GM15510 (cell line): ENCODE data around the gene DDA1.

Experiments used
- POLR2A ChIP-seq: IDR thresholded peaks from 3 replicates; pipeline ENCODE4 v1.6.1; 2011; ENCODE audit warnings: borderline replicate concordance; ENCODE audit not compliant: insufficient read length; ENCODE audit errors: extremely low read depth

Gene DDA1

DNA sequence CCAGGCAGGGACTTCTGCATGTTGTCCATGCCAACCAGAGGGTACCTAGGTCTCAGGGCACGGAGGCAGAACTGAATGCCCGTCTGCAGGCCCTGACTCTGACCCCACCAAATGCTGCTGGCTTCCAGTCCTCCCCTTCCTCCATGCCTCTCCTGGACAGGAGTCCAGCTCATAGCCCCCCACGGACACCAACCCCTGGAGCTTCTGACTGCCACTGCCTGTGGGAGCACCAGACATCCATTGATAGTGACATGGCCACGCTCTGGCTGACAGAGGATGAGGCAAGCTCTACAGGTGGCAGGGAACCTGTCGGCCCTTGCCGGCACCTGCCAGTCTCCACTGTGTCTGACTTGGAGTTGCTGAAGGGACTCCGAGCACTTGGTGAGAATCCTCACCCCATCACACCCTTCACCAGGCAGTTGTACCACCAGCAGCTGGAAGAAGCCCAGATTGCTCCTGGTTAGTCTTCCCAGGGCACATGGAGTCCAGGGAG, 25.8 kb upstream of the DDA1 start:
- TF ChIP-seq POLR2A = no peak

DNA sequence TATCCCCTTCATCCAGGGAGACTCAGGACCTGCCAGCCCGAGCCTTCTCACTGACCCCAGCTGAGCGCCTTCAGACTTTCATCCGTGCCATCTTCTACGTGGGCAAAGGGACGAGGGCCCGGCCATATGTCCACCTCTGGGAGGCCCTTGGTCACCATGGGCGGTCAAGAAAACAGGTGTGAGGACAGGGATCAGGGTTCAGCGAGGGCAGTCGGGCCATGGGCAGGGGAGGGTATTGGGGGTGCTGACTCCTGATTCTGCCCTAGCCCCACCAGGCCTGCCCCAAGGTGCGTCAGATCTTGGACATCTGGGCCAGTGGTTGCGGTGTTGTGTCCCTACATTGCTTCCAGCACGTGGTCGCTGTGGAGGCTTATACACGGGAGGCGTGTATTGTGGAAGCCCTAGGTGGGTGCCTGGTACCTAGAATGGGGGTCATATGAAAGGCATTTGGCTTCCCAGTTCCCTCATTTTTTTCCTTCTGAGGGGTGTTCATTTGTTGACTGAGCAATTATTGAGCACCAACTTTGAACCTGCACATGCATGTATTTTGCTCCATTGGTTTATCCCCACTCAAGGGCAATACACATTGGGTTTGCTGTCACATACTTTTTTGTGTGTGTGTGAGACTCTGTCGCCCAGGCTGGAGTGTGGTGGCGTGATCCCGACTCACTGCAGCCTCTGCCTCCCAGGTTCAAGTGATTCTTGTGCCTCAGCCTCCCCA, 23.8 kb upstream of the DDA1 start:
- no peak for TF ChIP-seq POLR2A

DNA sequence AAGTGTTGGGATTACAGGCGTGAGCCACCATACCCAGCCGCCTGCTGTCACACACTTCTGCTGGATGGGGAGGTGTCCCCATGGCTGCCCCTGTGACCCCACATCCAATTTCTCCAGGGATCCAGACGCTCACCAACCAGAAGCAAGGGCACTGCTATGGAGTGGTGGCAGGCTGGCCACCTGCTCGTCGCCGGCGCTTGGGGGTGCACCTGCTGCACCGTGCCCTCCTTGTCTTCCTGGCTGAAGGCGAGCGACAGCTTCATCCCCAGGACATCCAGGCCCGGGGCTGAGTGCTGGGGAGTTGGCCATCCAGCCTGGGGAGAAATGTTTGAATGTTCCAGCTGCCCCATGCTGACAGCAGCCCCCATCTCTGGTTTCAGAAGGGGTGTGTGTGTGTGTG, 23.1 kb upstream of the DDA1 start:
- TF ChIP-seq POLR2A = no peak

DNA sequence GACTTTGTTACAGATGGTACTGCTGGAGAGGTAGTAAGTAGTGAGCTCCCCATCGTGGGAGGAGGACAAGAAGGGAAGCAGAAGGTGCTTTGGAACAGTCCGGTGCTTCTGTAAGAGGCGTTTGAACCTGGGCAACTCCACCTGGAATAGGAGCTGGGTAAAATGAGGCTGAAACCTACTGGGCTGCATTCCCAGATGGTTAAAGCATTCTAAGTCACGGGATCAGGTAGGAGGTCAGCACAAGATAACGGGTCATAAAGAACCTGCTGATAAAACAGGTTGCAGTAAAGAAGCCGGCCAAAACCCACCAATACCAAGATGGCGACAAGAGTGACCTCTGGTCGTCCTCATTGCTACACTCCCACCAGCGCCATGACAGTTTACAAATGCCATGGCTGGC, 22.6 kb upstream of the DDA1 start:
- TF ChIP-seq POLR2A = no peak

DNA sequence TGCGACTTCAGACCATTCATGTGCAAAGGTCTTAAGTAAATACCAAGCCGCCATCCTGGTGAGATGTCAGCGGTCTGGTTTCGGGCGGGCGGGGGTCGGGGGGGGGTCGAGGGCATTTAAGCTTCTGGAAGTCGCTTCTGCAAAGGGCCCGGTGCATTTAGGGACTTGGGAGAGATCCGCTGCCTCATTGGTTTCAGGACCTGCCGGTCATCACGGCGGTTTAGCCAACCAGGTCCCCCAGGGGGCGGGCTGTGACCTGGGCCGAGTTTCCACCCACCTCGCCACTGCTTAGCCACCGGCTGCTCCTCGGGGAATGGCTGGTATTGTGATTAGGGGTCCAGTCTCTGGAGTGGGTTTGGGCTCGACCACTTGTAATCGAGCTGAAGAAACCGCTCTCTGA, 19.9 kb upstream of the DDA1 start:
- TF ChIP-seq POLR2A = no peak

DNA sequence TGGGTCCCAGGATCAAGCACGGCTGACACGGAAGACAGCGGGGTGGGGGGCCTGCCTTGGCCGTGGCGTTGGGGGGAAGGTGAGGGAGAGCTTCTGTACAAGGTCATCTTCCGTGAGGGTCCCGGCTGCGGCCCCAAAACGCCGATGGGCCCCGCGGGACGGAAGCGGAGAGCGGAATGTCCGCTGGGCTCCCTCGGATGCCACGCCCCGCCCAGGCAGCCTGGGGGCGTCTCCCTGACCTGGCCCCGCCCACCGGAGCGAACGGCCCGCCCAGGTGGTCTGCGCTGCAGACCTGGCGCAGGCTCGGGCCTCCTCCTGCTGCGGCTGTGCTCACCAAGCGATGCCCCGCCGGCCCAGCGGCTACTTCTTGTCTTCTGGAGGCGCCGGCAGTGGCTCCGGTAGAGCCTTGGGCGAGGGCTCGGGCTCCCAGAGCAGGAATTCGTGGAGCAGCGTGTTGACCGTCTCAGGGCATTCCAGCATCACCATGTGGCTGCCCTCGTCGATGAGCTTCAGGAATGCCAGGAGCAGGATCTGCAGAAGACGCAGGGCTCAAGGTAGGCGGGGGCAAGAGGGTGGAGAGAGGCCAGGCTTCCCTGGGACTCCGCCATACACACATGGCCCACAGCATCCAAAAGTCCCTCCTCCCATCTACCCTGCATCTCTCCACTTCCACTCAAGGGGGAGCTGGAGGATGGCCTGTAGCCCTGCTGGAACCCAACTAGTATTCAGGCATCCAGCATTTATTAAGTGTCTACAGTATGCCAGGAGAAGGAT, 16.9 kb upstream of the DDA1 start:
- TF ChIP-seq POLR2A = peak; percentile 64

DNA sequence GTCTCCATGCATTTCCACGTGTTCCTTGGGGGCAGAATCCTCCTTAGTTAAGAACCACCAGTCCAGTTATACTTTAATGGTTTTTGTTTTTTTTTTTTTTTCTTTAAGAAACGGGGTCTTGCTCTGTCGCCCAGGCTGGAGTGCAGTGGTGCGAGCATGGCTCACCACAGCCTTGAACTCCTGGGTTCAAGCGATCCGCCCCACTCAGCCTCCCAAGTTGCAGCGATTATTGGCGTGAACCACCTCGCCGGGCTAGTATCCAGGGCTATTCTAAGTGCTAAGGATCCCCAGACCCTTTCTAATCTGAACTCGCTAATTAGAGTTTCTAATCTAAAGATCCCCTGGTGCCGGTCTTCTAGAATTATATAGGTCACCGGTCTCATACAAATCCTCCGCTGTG, 15.8 kb upstream of the DDA1 start:
- TF ChIP-seq POLR2A = no peak

DNA sequence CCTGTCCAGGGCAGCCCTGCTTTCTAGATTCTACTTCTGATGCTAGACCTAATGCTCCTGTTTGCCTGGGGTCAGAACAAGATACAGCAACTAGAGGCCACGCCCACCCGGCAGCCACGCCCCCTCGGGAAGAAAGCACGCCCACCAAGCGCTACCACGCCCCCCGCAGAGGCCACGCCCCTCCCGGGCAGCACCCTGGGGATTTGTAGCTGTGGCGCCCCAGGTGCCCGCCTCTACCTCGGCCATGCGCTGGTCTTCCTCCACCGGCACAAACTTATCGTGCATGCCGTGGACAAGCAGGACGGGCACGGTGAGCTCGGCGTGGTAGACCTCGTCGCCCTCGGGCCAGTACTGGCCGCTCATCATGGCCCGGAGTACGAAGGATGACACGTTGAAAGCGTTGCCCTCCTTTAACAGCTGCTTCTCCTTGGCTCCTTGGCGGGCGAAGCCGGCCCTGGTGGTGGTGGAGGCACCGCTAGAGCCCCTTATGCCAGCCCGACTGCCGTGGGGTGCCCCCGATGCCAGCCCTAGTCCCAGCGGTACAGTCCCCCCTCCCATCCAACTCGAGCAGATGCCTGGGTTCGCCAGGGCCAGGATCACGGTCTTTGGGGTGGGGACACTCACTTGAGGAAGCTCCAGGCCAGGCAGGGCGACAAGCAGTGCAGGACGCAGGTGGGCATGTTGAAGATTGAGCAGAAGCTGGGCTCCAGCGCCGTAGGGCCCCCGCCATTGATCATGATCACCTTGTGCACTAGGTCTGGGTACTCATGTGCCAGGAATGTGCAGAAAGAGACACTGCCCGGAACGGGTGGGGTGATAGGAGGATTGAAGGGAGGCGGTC, 15.1 kb upstream of the DDA1 start:
- no peak for TF ChIP-seq POLR2A

DNA sequence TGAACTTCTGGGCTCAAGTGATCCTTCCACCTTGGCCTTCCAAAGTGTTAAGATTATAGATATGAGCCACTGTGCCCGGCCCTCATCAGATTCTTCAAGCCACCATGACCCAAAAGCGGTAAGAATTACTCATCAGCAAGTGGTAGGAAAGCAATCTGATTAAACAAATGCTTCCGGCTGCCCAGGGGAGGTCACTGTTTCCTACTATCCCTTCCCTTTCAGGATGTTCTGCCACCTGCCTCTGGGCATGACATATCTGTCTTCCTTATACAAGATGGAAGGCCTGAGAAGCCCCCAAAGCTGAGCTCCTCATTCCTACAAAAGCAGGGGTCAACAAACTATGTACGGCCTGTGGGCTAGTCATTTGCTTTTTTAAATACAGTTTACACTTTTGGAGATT, 13.1 kb upstream of the DDA1 start:
- no peak for TF ChIP-seq POLR2A

DNA sequence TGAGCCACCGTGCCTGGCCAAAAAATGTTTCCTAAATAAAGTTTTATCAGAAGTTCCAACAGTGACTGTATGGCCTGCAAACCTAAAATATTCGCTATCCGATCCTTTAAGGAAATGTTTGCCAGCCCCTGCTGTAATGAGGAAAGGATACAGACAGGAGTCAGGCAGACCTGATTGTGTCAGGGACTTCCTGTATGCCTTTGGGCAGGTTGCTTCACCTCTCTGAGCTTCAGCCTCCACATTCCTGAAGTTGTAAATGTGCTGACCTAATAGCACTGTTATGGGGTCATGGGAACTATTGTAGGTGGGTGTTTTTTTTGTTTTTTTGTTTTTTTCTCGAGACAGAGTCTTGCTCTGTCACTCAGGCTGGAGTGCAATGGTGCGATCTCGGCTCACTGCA, 12.4 kb upstream of the DDA1 start:
- TF ChIP-seq POLR2A = no peak

DNA sequence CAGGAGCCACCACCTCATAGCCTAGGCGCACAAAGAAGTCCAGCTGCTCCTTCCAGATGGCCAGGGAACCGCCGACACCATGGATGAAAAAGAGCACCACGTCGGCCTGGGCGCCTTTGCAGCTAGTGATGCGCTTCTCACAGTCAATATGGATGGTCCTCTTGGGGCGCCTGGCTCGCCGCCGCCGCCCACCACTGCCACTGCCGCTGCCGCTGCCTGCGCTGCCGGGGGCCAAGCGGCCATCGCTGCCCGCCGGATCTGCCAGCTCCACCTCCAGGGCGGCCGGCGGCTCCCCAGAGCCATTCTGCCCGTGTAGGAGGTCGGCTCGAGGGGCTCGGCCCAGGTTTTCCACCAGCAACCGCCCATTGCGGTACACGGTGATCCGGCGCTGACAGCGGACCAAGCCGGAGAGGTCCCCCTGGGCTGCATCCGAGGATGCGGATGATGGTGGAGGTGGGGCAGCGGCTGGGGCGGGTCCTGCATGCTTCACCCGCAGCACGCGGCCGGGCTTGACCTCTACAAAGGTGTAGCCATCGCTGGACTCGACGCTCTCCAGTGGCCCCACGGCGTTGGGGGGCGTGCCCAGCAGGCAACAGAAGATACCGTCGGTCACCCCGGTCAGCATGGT, 8.3 kb upstream of the DDA1 start:
- TF ChIP-seq POLR2A = no peak

DNA sequence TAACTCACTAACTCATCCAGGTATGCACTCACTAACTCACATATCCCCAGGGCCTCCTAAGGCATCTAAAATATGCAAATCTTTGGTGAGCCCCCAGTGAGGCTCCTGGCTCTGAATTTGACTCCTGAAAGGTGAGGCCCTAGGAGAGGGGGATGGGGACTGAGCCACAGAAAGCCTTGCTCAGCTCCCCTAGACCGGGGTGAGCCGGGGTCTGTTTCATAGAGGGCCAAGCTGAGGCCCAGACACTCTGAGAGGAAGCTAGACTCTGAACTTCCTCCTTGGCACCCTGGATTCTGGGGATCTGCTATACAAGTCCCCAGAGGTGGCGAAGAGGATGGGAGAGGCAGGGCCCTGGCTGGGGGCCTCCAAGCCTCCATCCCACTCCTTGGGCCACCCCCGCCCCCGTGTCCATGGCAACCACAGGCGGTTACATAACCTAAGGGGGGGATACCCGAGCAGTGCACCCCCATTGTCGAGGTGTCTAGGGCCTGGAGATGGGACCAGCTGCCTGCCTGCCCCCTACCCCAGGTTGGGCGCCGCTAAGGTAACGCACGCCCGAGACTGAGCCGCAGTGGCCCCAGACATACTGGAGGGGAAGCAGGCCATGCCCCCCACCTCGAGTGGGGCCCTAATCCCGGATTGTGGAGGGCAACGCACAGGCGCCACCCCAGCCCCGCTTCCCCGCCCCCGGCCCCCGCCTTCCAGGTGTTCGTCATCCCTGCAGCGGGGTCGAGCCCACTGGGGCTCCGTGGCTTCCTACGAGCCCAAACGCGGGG, 6.8 kb upstream of the DDA1 start:
- TF ChIP-seq POLR2A = no peak

DNA sequence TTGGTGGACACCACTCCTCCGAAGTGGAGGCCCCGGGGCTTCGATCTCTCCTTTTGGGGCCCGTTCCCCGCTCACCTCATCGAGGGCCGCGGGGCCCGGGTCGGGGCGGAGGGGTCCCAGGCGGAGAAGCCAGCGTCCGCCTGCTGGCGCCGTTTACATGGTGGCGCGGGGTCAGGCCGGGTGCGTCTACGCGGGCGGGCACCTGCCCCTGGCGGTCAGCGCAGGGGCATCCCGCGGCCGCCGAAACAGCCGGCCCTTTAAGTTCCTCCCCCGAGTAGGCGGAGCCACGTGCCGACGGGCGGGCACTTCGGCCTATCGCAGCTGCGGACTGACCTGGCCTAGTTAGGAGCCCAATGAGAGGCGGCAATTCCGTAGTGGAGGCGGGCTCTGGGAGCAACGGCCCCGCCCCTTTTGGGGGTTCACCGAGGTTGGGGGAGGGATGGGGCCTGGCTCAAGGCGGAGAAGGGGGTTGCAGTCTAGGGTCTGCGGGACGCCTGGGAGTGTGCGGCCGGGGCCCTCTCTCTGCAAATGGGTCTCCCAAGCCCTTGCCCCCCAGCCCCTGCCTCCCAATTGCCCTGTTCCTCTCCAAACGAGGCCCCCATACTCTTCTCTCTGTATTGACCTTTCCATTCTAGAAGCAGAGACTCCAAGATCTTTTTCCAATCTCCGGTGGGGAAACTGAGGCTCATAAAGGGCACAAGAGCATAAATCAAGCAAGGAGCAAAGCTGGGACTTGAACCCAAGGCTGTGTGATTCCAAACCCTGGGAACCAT, 6.0 kb upstream of the DDA1 start, which contains the start of gene ABHD8:
Gene ABHD8 (minus strand): TSS at position 259 of the 773 bp plus-strand sequence. CDS start 1,809 bp downstream, outside the sequence.
- TF ChIP-seq POLR2A = peak; percentile 52
